SW 1271 (cell line): ENCODE data around the gene D2HGDH.
A peak's percentile ranks its signal among the peaks of the same experiment; 100 is the strongest.
"Not testable (repeated sequence)": the region's sequence is repeated elsewhere in the genome, so short reads cannot be mapped to it uniquely, and the experiment has no call there.

Experiments used
- DNase-seq, 2 experiments: peaks; one replicate each; lab custom pipeline; 2025; lab: John Stamatoyannopoulos, UW

Gene D2HGDH

DNA sequence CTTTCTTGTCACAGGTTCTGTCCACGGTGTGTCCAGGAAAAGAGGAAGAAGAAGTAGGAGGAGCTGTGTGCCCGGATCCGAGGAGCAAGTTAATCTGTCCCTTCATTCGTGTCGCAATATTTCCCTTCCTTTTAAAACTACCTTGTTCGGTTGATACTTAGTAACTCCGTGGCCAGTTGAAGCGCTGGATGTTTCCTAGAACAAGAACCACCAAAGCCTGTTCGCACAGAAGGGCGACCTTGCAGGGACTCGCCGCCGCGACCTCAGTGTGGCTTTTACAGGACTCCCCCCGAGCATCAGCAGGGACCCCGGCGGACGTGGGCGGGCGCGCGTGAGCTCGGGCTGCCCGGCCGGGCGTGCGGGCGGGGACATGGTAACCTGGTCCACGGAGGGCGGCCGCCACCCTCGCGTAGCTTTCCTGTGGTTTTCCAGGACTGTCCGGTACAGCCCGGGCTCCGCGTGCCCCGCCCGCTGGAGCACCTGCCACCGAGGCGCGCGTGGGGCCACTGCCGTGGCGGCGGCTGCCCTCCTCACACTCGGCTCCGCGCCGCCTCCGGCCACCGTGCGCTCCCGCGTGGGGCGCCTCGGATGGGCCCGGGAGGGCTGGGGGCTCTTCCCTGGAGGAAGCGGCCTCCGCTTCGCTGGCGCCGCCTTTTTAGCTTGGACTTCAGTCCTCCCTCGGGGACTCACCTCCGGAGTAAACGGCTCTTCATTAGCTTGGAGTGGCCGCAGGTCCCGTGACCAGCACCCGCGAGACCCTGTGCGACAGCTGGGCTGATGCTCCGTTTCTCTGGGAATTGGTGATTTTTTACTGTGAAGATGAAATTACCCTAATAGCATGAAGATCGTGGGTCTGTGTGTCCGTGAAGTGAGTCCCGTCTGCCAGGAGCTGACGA, 9.2 kb upstream of the D2HGDH start:
- DNase-seq, result no peak

- DNase-seq, result no peak
These were observed 8.0 kb upstream of the D2HGDH start for GRCh38 chr2:241726459-241726858.

DNA sequence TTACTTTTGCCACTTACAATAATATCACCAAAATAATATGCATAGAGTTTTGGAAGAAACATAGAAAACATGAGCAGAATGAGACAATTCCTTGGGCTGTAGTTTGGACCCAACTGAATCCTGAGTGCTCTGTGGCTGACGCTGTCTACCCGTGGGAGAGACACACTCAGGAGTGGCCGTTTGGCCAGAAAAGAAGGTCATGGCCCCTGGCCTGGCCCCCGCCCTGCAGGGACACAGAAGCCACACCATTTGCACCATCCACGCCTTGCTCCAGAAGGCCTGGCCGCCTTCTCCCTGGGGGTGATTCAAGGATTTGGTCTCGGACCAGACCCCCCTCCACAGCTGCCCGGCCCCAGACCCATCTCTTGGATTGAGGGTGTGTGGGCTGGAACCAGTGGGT, 6.4 kb upstream of the D2HGDH start:
- no peak for DNase-seq

GRCh38 chr2:241728627-241729026, 5.8 kb upstream of the D2HGDH start:
- no peak for DNase-seq

- no peak for DNase-seq
These were observed 4.6 kb upstream of the D2HGDH start for GRCh38 chr2:241729868-241730267.

GRCh38 chr2:241730671-241731293, 3.6 kb upstream of the D2HGDH start:
- DNase-seq, result no peak

DNA sequence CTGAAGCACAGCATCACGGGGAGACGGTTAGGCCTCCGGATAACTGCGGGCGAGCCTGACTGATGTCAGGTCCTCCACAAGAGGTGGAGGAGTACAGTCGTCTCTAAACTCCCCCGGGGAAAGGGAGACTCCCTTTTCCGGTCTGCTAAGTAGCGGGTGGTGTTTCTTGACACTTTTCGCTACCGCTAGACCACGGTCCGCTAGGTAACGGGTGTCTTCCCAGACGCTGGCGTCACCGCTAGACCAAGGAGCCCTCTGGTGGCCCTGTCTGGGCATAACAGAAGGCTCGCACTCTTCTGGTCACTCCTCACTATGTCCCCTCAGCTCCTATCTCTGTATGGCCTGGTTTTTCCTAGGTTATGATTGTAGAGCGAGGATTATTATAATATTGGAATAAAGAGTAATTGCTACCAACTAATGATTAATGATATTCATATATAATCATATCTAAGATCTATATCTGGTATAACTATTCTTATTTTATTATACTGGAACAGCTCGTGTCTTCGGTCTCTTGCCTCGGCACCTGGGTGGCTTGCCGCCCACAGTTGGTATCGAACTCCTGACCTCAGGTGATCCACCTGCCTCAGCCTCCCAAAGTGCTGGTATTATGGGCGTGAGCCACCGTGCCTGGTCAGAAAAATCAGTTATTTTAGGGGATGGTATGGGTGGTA, 1.8 kb upstream of the D2HGDH start:
- DNase-seq, result peak in 1 of 2 experiments; percentile 27

DNA sequence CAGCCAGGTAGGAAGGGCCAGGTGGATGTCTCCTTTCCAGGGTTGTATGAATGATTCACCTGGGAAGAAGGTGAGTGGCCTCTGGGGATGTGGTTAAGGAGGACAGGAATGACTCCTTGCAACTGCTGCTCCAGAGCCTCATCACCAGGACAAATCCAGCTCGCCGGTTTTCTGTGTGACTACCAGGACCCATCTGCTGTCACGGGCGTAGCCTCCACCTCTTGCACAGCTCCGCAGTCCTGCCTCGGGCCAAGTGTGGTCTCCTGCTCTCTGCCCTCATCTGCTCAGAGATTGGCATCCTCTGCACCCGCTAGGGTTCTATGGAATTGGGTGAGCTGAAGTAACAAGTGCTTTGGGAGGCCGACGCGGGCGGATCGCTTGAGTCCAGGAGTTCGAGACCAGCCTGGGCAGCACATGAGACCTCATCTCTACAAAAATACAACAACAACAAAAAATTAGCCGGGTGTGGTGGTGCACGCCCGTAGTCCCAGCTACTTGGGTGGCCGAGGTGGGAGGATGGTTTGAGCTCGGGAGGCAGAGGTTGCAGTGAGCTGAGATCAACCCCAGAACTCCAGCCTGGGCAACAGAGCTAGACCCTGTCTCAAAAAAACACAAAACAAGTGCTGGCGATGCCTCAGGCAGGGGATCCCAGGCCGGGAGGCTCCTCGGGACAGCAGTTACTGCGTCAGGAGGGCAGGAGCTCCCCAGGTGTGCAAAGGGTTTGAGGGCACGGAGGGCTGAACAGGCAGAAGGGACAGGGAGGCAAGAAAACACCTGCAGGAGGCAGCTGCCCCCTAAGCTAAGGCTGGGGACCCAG, 831 bp upstream of the D2HGDH start:
- no peak for DNase-seq

- DNase-seq, result no peak
These were observed 293 bp upstream of the D2HGDH start for GRCh38 chr2:241734208-241734466.

- DNase-seq, result no peak
These were observed 1.7 kb downstream of the D2HGDH start for GRCh38 chr2:241736111-241736510.

DNA sequence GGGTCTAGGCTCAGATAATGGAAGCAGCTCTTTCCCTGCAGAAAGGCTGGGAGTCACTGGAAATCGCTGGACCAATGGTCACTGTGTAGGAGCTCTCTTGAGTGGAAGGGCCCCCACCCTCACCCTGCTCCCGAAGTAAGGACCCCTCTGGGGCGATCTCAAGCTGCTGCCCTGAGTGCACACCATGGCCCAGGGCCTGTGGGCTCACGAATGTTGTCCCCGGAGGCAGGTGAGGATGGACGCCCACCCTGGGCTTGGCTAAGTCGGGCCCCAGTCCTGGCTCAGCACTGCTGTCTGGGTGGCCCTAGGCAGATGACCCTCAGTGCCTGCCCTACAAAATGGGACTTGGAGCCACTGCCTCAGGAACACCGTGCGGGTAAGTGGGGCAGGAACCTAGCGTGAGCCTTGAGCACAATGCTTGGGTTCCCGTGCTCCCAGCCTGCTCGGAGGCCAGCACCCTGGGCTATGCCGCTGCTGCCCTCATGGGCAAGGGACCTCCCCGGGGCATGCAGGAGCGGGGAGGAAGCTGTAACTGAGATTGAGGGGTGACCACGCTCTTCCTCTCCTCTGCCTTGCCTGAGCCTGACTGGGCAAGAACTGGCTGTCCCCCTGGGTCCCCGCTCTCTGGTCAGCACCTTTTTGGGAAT, 3.7 kb downstream of the D2HGDH start:
- DNase-seq, result no peak

- DNase-seq, result no peak
These were observed 4.7 kb downstream of the D2HGDH start for GRCh38 chr2:241739177-241739576.

- DNase-seq, result no peak
These were observed 5.2 kb downstream of the D2HGDH start for GRCh38 chr2:241739651-241740050.

DNA sequence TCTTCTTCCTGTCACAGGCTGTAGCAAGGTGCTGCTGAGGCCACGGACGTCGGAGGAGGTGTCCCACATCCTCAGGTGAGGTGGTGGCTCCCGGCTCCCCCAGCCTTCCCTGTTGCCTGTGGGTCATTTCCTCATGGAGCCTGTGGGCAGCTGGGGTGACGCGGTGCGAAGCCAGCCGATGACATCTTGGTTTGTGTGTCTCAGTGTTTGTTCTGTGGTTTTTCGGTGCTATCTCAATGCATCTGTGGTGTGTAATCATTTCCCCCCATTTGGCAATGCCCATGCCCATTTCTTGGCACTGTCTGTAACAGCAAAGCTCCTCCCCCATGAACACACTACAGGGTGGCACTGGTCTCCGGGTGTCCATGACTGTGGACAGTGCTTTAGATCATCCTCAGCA, 6.6 kb downstream of the D2HGDH start:
- no peak for DNase-seq

DNA sequence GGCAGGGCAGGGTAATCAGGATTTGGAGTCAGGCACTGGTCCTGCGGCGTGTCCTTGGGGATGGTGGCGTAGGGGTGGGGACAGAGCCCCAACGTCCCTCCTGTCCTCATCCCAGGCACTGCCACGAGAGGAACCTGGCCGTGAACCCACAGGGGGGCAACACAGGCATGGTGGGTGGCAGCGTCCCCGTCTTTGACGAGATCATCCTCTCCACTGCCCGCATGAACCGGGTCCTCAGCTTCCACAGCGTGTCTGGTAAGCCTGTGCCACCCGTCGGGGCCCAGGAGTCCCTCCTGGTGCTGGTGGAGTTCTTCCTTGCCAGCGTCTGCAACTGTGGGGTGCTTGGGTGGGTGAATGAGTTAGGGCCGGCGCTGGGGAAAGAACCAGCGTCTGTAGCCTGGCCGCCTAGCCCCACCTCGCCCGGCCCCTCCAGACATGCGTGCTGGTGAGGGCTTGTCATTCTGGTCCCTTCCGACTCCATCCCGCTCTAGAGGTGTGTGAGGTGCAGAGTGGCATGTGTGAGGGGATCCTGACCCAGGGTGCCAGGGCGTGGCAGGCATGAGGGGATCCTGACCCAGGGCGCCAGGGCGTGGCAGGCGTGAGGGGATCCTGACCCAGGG, 8.0 kb downstream of the D2HGDH start:
- no peak for DNase-seq

GRCh38 chr2:241743008-241743407, 8.6 kb downstream of the D2HGDH start:
- not testable (repeated sequence) for DNase-seq

DNA sequence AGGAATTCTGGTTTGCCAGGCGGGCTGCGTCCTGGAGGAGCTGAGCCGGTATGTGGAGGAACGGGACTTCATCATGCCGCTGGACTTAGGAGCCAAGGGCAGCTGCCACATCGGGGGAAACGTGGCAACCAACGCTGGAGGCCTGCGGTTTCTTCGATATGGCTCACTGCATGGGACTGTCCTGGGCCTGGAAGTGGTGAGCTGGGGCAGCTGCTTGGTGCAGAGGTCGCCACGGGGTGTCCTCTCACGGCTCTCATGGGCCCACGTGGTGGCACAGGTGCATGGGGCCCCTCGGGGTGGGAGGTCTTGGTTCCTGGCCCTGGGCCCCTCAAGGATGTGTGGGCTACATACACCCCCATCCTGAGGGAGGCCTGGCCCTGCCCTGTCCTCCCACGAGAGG, 9.2 kb downstream of the D2HGDH start:
- no peak for DNase-seq

DNA sequence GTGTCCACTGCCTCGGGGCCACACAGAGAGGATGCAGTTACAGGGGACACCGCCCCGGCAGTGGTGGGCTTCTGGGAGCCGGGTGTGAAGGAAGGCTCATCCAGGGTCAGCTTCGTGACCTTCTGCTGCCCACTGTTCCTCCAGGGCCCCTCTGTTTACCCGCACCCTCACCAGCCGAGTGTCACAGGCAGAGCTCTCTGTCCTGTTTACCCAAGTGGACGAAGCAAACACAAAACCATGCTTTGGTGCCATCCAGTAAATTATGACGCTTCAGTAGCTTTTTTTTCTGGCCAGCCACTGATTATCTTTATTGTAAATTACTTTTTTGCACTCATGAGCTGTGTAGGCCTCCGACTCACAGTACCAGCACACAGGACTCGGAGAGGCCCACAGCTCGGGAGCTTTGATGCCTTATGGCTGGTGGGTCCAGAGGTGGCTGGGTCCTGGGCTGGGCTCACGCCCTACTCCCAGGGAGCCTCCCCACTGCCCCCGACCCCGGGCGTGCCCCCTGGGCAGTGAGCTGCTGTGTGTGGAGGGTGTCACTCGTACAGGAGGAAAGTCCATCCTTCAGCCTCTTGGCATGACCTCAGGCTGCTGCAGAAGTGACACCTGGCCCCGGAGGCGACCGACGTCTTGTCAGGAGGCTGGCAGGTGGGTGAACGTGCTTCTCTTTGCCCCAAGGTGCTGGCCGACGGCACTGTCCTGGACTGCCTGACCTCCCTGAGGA, 9.8 kb downstream of the D2HGDH start:
- no peak for DNase-seq

GRCh38 chr2:241745276-241745675, 10.8 kb downstream of the D2HGDH start:
- no peak for DNase-seq

DNA sequence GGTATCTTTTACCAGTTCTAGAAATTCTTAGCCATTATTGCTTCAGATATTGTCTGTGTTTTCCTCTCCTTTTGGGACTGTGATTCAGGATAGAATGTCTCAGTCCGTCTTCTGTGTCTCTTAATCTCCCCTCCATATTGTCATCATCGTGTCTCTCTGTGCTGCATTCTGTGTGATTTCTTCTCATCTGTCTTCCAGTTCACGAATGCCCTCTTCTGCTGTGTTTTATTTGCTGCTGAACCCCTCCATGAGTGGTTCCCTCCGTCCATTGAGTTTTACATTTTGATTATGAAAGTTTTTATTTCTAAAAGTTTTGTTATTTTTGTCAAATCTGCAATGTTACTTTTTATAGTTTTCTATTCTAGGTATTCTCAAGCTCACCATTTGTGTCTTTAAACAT, 11.7 kb downstream of the D2HGDH start:
- DNase-seq, result no peak
